Islet of Langerhans (tissue), 1 donor: Measurements from ENCODE around the gene TRIM44.
A peak's percentile ranks its signal among the peaks of the same experiment; 100 is the strongest.
"Not testable (repeated sequence)": the region's sequence is repeated elsewhere in the genome, so short reads cannot be mapped to it uniquely, and the experiment has no call there.

Experiments
- FAIRE-seq: peaks from one replicate; lab custom pipeline; 2011; peaks lifted over from hg19 to GRCh38; lab: Jason Lieb, UNC

Gene TRIM44

GRCh38 chr11:35672608-35673007 is 10.0 kb downstream of the TRIM44 start:
- FAIRE-seq: no peak

GRCh38 chr11:35675901-35676610 is 13.5 kb downstream of the TRIM44 start:
- FAIRE-seq: no peak

- no peak for FAIRE-seq
Observed at GRCh38 chr11:35676611-35676965, 14.0 kb downstream of the TRIM44 start.

GRCh38 chr11:35677904-35678303 is 15.3 kb downstream of the TRIM44 start:
- FAIRE-seq: no peak

- no peak for FAIRE-seq
Observed at GRCh38 chr11:35678471-35678870, 15.9 kb downstream of the TRIM44 start.

GRCh38 chr11:35678975-35679374 is 16.4 kb downstream of the TRIM44 start:
- FAIRE-seq: no peak

- no peak for FAIRE-seq
Observed at GRCh38 chr11:35680506-35680905, 17.9 kb downstream of the TRIM44 start.

- FAIRE-seq: no peak
Observed at GRCh38 chr11:35681163-35681767, 18.7 kb downstream of the TRIM44 start.

GRCh38 chr11:35682230-35683173 is 19.9 kb downstream of the TRIM44 start:
- FAIRE-seq: peak; percentile 5

GRCh38 chr11:35683728-35684339 is 21.3 kb downstream of the TRIM44 start:
- no peak for FAIRE-seq

GRCh38 chr11:35688023-35688422 is 25.4 kb downstream of the TRIM44 start:
- no peak for FAIRE-seq

- no peak for FAIRE-seq
Observed at GRCh38 chr11:35689081-35689996, 26.8 kb downstream of the TRIM44 start.

GRCh38 chr11:35702126-35702525 is 39.6 kb downstream of the TRIM44 start:
- FAIRE-seq: no peak

- FAIRE-seq: no peak
Observed at GRCh38 chr11:35709376-35709775, 46.8 kb downstream of the TRIM44 start.

GRCh38 chr11:35711173-35711910 is 48.8 kb downstream of the TRIM44 start:
- FAIRE-seq: no peak

GRCh38 chr11:35711924-35712323 is 49.3 kb downstream of the TRIM44 start:
- no peak for FAIRE-seq

- FAIRE-seq: no peak
Observed at GRCh38 chr11:35712533-35712932, 50.0 kb downstream of the TRIM44 start.

GRCh38 chr11:35714882-35715627 is 52.5 kb downstream of the TRIM44 start:
- FAIRE-seq: no peak

- not testable (repeated sequence) for FAIRE-seq
Observed at GRCh38 chr11:35715677-35716076, 53.1 kb downstream of the TRIM44 start.

GRCh38 chr11:35717043-35717442 is 54.5 kb downstream of the TRIM44 start:
- no peak for FAIRE-seq
